Endothelial cell of umbilical vein (primary cell): ENCODE results near the gene CHTOP. TPM values are rescaled to one million over a fixed set of nuclear protein-coding genes. Genes with fewer than 3 reads are reported as not detected.

Source experiments
- BruUV-seq: library from RNA; stranded (reverse); fragments of 400-500 nt; replicated peaks from 2 replicates; lab custom pipeline; 2021; lab: Mats Ljungman, UMichigan
- CTCF ChIA-PET: fragments of 300-600, 350-600 bp; sonication (Branson Sonifier 250); formaldehyde crosslinking; loops from one replicate; lab custom pipeline; 2021; ENCODE audit warnings: antibody characterized with exemption, inconsistent platforms; lab: Charles Lee
- POLR2A ChIA-PET: fragments of 300-600, 350-600 bp; sonication (Branson Sonifier 250); formaldehyde crosslinking; loops from one replicate; lab custom pipeline; 2021; ENCODE audit warnings: antibody characterized with exemption, inconsistent platforms; lab: Charles Lee
- DNase-seq: peaks from one replicate; pipeline ENCODE4 v3.0.0-alpha.2; 2011; ENCODE audit warnings: low read depth, low spot score
- FAIRE-seq: peaks from 2 replicates; lab custom pipeline; 2011; peaks lifted over from hg19 to GRCh38; lab: Jason Lieb, UNC
- H2AFZ ChIP-seq: 2 replicates; pipeline ENCODE4 v1.6.0; 2012; ENCODE audit warnings: low read depth, low read length, control low read depth, inconsistent platforms
- H3K27ac ChIP-seq: 2 replicates; pipeline ENCODE4 v1.5.1; 2011; ENCODE audit warnings: low read depth, mild to moderate bottlenecking, control low read depth, low read length, moderate library complexity; ENCODE audit not compliant: insufficient read depth
- H3K27me3 ChIP-seq, 2 experiments: 2 replicates each; pipeline versions ENCODE4 v1.6.0 to v1.6.1; 2011; ENCODE audit warnings: low read length in 2 of 2, mixed read lengths in 1 of 2; ENCODE audit not compliant: control insufficient read depth in 2 of 2, insufficient read depth in 2 of 2
- H3K36me3 ChIP-seq, 2 experiments: 2 replicates in 1 of 2; 3 replicates in 1 of 2; pipeline ENCODE4 v1.5.1; 2011; ENCODE audit warnings: low read length in 2 of 2, mild to moderate bottlenecking in 1 of 2, moderate library complexity in 1 of 2; ENCODE audit not compliant: control insufficient read depth in 2 of 2, insufficient read depth in 2 of 2; ENCODE audit errors: extremely low read depth in 1 of 2
- H3K4me1 ChIP-seq: 3 replicates; pipeline ENCODE4 v1.5.1; 2011; ENCODE audit warnings: mild to moderate bottlenecking, low read length; ENCODE audit not compliant: control insufficient read depth, insufficient read depth; ENCODE audit errors: extremely low read depth
- H3K4me2 ChIP-seq: 2 replicates; pipeline ENCODE4 v1.6.1; 2011; ENCODE audit warnings: low read length, control low read depth, mixed read lengths; ENCODE audit not compliant: insufficient read depth
- H3K4me3 ChIP-seq, 3 experiments: fragments of 200-600 bp in 1 of 3; sonication (generic), shearing (Covaris generic) in 1 of 3; replicated peaks in 1 of 3; 2 replicates each; pipeline ENCODE4 v1.5.1; 2011 to 2016; ENCODE audit warnings: control low read depth in 3 of 3, low read length in 3 of 3, mild to moderate bottlenecking in 2 of 3, inconsistent platforms in 1 of 3, low read depth in 1 of 3, moderate library complexity in 1 of 3; ENCODE audit not compliant: insufficient read depth in 1 of 3
- H3K79me2 ChIP-seq: 2 replicates; pipeline ENCODE4 v1.6.0; 2012; ENCODE audit warnings: low read length, inconsistent platforms; ENCODE audit not compliant: control insufficient read depth, insufficient read depth
- H3K9ac ChIP-seq: replicated peaks from 2 replicates; pipeline ENCODE3; 2011; ENCODE audit warnings: low read length, control low read depth; ENCODE audit not compliant: insufficient read depth; ENCODE audit errors: extremely low read depth
- H3K9me1 ChIP-seq: replicated peaks from 3 replicates; pipeline ENCODE4 v1.6.0; 2011; ENCODE audit warnings: mild to moderate bottlenecking, low read length; ENCODE audit not compliant: control insufficient read depth, insufficient read depth; ENCODE audit errors: extremely low read depth
- H3K9me3 ChIP-seq: replicated peaks from 2 replicates; pipeline ENCODE4 v1.5.1; 2012; ENCODE audit warnings: low read length, inconsistent platforms; ENCODE audit not compliant: control insufficient read depth, insufficient read depth
- H4K20me1 ChIP-seq: replicated peaks from 2 replicates; pipeline ENCODE3; 2011; ENCODE audit warnings: mild to moderate bottlenecking, low read length; ENCODE audit not compliant: control insufficient read depth, insufficient read depth; ENCODE audit errors: extremely low read depth
- CTCF ChIP-seq, 2 donors: IDR thresholded peaks; 1 replicate in 1 of 2; 2 replicates in 1 of 2; pipeline ENCODE4 v1.5.1; 2011; ENCODE audit warnings: low read length in 2 of 2, mild to moderate bottlenecking in 2 of 2, moderate library complexity in 2 of 2, control low read depth in 1 of 2, inconsistent platforms in 1 of 2, low read depth in 1 of 2; ENCODE audit not compliant: insufficient read depth in 1 of 2; ENCODE audit errors: extremely low read depth in 1 of 2
- EZH2 ChIP-seq: IDR thresholded peaks from 2 replicates; pipeline ENCODE4 v1.6.1; 2012; ENCODE audit warnings: borderline replicate concordance, low read depth, mild to moderate bottlenecking, moderate library complexity, low read length, inconsistent platforms; ENCODE audit not compliant: severe bottlenecking
- FOS ChIP-seq: IDR thresholded peaks from 2 replicates; pipeline ENCODE4 v1.6.1; 2011; ENCODE audit warnings: mild to moderate bottlenecking, low read length, moderate library complexity, borderline replicate concordance; ENCODE audit not compliant: insufficient read depth
- GATA2 ChIP-seq: IDR thresholded peaks from 2 replicates; pipeline ENCODE4 v1.7.0; 2011; ENCODE audit warnings: low read depth, mild to moderate bottlenecking, moderate library complexity, mixed read lengths, low read length; ENCODE audit not compliant: insufficient read length, insufficient read depth
- JUN ChIP-seq: IDR thresholded peaks from 2 replicates; pipeline ENCODE4 v1.6.1; 2011; ENCODE audit warnings: borderline replicate concordance, low read depth; ENCODE audit not compliant: insufficient read length, insufficient read depth
- MAX ChIP-seq: IDR thresholded peaks from 2 replicates; pipeline ENCODE4 v1.6.1; 2011; ENCODE audit not compliant: insufficient read depth, insufficient read length
- MYC ChIP-seq: IDR thresholded peaks from one replicate; pipeline ENCODE4 v1.6.1; 2011; ENCODE audit warnings: mild to moderate bottlenecking, low read depth, low read length
- POLR2A ChIP-seq: IDR thresholded peaks from 2 replicates; pipeline ENCODE4 v1.6.1; 2012; ENCODE audit warnings: low read depth, mild to moderate bottlenecking, control low read depth, low read length
- POLR2AphosphoS5 ChIP-seq: IDR thresholded peaks from 2 replicates; pipeline ENCODE4 v1.6.1; 2012; ENCODE audit warnings: low read depth, mild to moderate bottlenecking, control low read depth, low read length, moderate library complexity; ENCODE audit not compliant: insufficient read depth
- dilution Hi-C: fragments of 300-500 bp; cut with MboI; formaldehyde crosslinking; loops from one replicate; pipeline ENCODE4 v1.15.0; 2019; ENCODE audit warnings: low sequenced_read_pairs; ENCODE audit not compliant: extremely low pct_ligation_motif_present
- intact Hi-C: fragments of 100-400 bp; cut with micrococcal nuclease; formaldehyde crosslinking; loops from one replicate; pipeline ENCODE4 v1.10.0; 2022
- polyA plus RNA-seq, 4 experiments: library from polyadenylated mRNA; depleted of rRNA in 3 of 4; stranded (reverse) in 3 of 4; unstranded in 1 of 4; fragments of >200 nt; gene quantifications; 2 replicates each; pipeline versions ENCODE4 v1.2.1 to v1.2.3, GENCODE V29; 2011 to 2012; ENCODE audit warnings: missing spikeins in 1 of 4
- total RNA-seq: library from RNA; stranded (reverse); gene quantifications from 2 replicates; pipeline ENCODE4 v1.2.3, GENCODE V29; 2021

CHTOP gene
- total and polyA plus RNA-seq, 2 donors (not counting 3 experiments of a cell fraction or from before 2014, with no cell fraction given), result 62.0 to 74.4 TPM

GRCh38 chr1:153631047-153632022, 2.5 kb upstream of the CHTOP start:
- no peak for FAIRE-seq
- TF ChIP-seq MYC (no peak), FOS (no peak), JUN (no peak), GATA2 (no peak), CTCF (IDR thresholded peaks at IDR 0.05; ENCODE audit: extremely low read depth in 1 of 2, insufficient read depth in 1 of 2, low read depth in 1 of 2, low read length in 2 of 2) (no peak), EZH2 (no peak), POLR2AphosphoS5 (no peak), MAX (no peak), POLR2A (no peak)

More at GRCh38 chr1:153631047-153632022, 2.5 kb upstream of the CHTOP start:
- CTCF ChIA-PET, result interaction anchor here (1.0 to 7.8 kb wide), 3 partner anchors 16 to 60 kb away, joined by 4 to 145 read pairs (median 4); partner anchors contain the start of gene S100A14
- BruUV-seq, result no TSS peak
- peaks cover 27% of the 10 kb centered on the region for H3K79me2 ChIP-seq
- intact Hi-C loops (loop anchor here (5.0 kb wide), 1 partner anchor 41 kb away; the partner anchor contains the start of gene ILF2), dilution Hi-C loops (no loop called here)
- H3K27ac ChIP-seq, result no peak overlapping the region
- no peaks in the 10 kb centered on the region for H3K9me1 ChIP-seq
- H4K20me1 ChIP-seq, result no peaks in the 10 kb centered on the region
- no peaks in the 10 kb centered on the region for H3K36me3 ChIP-seq
- no peaks in the 10 kb centered on the region for H3K9me3 ChIP-seq
- DNase-seq, result no peak
- H2AFZ ChIP-seq, result no peak overlapping the region
- POLR2A ChIA-PET, result interaction anchor here (0.6 kb wide), 2 partner anchors 25 to 134 kb away, joined by 4 to 6 read pairs; no protein-coding TSS in a partner anchor
- H3K4me2 ChIP-seq, result no peak overlapping the region
- H3K4me1 ChIP-seq, result peaks cover 20% of the 10 kb centered on the region
- no peak overlapping the region for H3K9ac ChIP-seq
- H3K4me3 ChIP-seq, result no peak overlapping the region
- no peaks in the 10 kb centered on the region for H3K27me3 ChIP-seq
